B cell (primary cell): ENCODE measurements around the gene THAP2. TPM values are rescaled to one million over a fixed set of nuclear protein-coding genes. Genes with fewer than 3 reads are reported as not detected.
A peak's percentile ranks its signal among the peaks of the same experiment; 100 is the strongest.

ENCODE experiments used
- ATAC-seq: fragments of 200-7000 bp; cut with Tn5 transposase; one replicate; pipeline ENCODE4 v1.10.0; 2021; ENCODE audit warnings: low read depth, mild to moderate bottlenecking, moderate number of reproducible peaks, moderate library complexity
- CTCF ChIA-PET: fragments of 350-600 bp; sonication (Branson Sonifier 250); formaldehyde crosslinking; loops from one replicate; lab custom pipeline; 2021; ENCODE audit warnings: antibody characterized with exemption, inconsistent platforms; lab: Charles Lee
- POLR2A ChIA-PET: fragments of 350-600 bp; sonication (Branson Sonifier 250); formaldehyde crosslinking; loops from one replicate; lab custom pipeline; 2021; ENCODE audit warnings: antibody characterized with exemption; lab: Charles Lee
- DNase-seq: peaks from one replicate; pipeline ENCODE4 v3.0.0; 2013
- H2AFZ ChIP-seq: 2 replicates; pipeline ENCODE4 v1.6.1; 2012; ENCODE audit warnings: mild to moderate bottlenecking, low read depth, low read length; ENCODE audit not compliant: insufficient read depth, poor library complexity, severe bottlenecking
- H3K27ac ChIP-seq, 2 donors: 1 replicate in 1 of 2; 2 replicates in 1 of 2; pipeline ENCODE4 v1.5.1; 2012 to 2013; ENCODE audit warnings: low read length in 2 of 2, mild to moderate bottlenecking in 2 of 2, moderate library complexity in 1 of 2
- H3K27me3 ChIP-seq, 4 experiments: fragments of 200-600 bp in 1 of 4; sonication (generic) in 1 of 4; replicated peaks in 1 of 4; 1 replicate in 2 of 4; 2 replicates in 2 of 4; pipeline versions ENCODE4 v1.6.1 to v1.7.0; 2013 to 2016; ENCODE audit warnings: low read length in 3 of 4, mild to moderate bottlenecking in 2 of 4, mixed read lengths in 1 of 4, moderate library complexity in 1 of 4; ENCODE audit not compliant: insufficient read depth in 4 of 4, control insufficient read depth in 3 of 4; ENCODE audit errors: control extremely low read depth in 1 of 4
- H3K36me3 ChIP-seq, 2 experiments: replicated peaks in 1 of 2; 1 replicate in 1 of 2; 2 replicates in 1 of 2; pipeline versions ENCODE4 v1.6.1 to v1.7.1; 2013; ENCODE audit warnings: low read length in 1 of 2; ENCODE audit not compliant: insufficient read depth in 2 of 2, control insufficient read depth in 1 of 2; ENCODE audit errors: control extremely low read depth in 1 of 2, extremely low read depth in 1 of 2
- H3K4me1 ChIP-seq, 2 donors: fragments of 200-600 bp in 1 of 2; sonication (generic) in 1 of 2; 1 replicate in 1 of 2; 2 replicates in 1 of 2; pipeline versions ENCODE4 v1.5.1 to v1.6.1; 2013 to 2017; ENCODE audit warnings: low read length in 2 of 2; ENCODE audit not compliant: control insufficient read depth in 2 of 2, insufficient read depth in 2 of 2
- H3K4me2 ChIP-seq: replicated peaks from 2 replicates; pipeline ENCODE3; 2012; ENCODE audit warnings: mild to moderate bottlenecking, low read depth, low read length; ENCODE audit not compliant: poor library complexity, severe bottlenecking
- H3K4me3 ChIP-seq, 5 experiments: fragments of 200-600 bp in 1 of 5; sonication (generic) in 1 of 5; 1 replicate in 3 of 5; 2 replicates in 2 of 5; pipeline versions ENCODE4 v1.5.1 to v1.7.0; 2011 to 2016; ENCODE audit warnings: low read length in 4 of 5, mild to moderate bottlenecking in 4 of 5, low read depth in 2 of 5, control low read depth in 1 of 5, moderate library complexity in 1 of 5; ENCODE audit not compliant: insufficient read depth in 1 of 5; ENCODE audit errors: control extremely low read depth in 1 of 5, extremely low read depth in 1 of 5
- H3K79me2 ChIP-seq: fragments of 200-600 bp; sonication (generic); one replicate; pipeline ENCODE4 v1.6.0; 2016; ENCODE audit warnings: low read length; ENCODE audit not compliant: control insufficient read depth, insufficient read depth
- H3K9ac ChIP-seq: fragments of 200-600 bp; sonication (generic); 2 replicates; pipeline ENCODE4 v1.6.1; 2017; ENCODE audit warnings: mild to moderate bottlenecking, low read length, moderate library complexity
- H3K9me3 ChIP-seq, 3 donors: one replicate each; pipeline versions ENCODE4 v1.6.1 to v1.7.1; 2013; ENCODE audit warnings: low read length in 2 of 3; ENCODE audit not compliant: control insufficient read depth in 2 of 3, insufficient read depth in 1 of 3; ENCODE audit errors: control extremely low read depth in 1 of 3
- H4K20me1 ChIP-seq: 2 replicates; pipeline ENCODE4 v1.6.0; 2012; ENCODE audit warnings: mild to moderate bottlenecking, low read length; ENCODE audit not compliant: insufficient read depth, control insufficient read depth, poor library complexity, severe bottlenecking
- H3K27ac Mint-ChIP-seq: one replicate; pipeline ENCODE4 v1.8.0; 2021; ENCODE audit warnings: mixed read lengths
- H3K27me3 Mint-ChIP-seq: one replicate; pipeline ENCODE4 v1.8.0; 2021; ENCODE audit warnings: mixed read lengths
- H3K4me1 Mint-ChIP-seq: one replicate; pipeline ENCODE4 v1.8.0; 2021; ENCODE audit warnings: mixed read lengths
- H3K4me3 Mint-ChIP-seq: one replicate; pipeline ENCODE4 v1.8.0; 2021; ENCODE audit warnings: mixed read lengths
- H3K9me3 Mint-ChIP-seq: one replicate; pipeline ENCODE4 v1.8.0; 2022; ENCODE audit warnings: mixed read lengths; ENCODE audit not compliant: insufficient read depth
- EZH2 ChIP-seq: IDR thresholded peaks from 2 replicates; pipeline ENCODE4 v1.6.1; 2012; ENCODE audit warnings: borderline replicate concordance, low read depth, mild to moderate bottlenecking, moderate library complexity, low read length; ENCODE audit not compliant: insufficient read depth, poor library complexity, severe bottlenecking
- WGBS: methylation state at CpG from one replicate; pipeline ENCODE4 v1.1.5; 2013; ENCODE audit warnings: missing lambda C conversion rate; ENCODE audit not compliant: insufficient coverage; 5-methylcytosine and 5-hydroxymethylcytosine counted together
- intact Hi-C: fragments of 100-400 bp; cut with micrococcal nuclease; formaldehyde crosslinking; loops from one replicate; pipeline ENCODE4 v1.10.0; 2022
- polyA plus RNA-seq: library from polyadenylated mRNA; depleted of rRNA; stranded (reverse); fragments of >200 nt; gene quantifications from 2 replicates; pipeline ENCODE4 v1.2.3, GENCODE V29; 2012
- total RNA-seq, 2 donors: library from RNA; stranded (reverse); fragments of 120-200 nt in 1 of 2; gene quantifications; 1 replicate in 1 of 2; 2 replicates in 1 of 2; pipeline versions ENCODE4 v1.2.3 to v1.2.4, GENCODE V29; 2013 to 2022
- TF ChIP-seq, protein P1 (sequence below): fragments of 200-600 bp; IDR thresholded peaks from one replicate; pipeline ENCODE4 v1.8.0; 2022; ENCODE audit warnings: antibody characterized with exemption, mild to moderate bottlenecking

Gene THAP2
- total and polyA plus RNA-seq, 2 donors (not counting 1 experiment from before 2014, with no cell fraction given): 11.6 to 13.2 TPM

DNA sequence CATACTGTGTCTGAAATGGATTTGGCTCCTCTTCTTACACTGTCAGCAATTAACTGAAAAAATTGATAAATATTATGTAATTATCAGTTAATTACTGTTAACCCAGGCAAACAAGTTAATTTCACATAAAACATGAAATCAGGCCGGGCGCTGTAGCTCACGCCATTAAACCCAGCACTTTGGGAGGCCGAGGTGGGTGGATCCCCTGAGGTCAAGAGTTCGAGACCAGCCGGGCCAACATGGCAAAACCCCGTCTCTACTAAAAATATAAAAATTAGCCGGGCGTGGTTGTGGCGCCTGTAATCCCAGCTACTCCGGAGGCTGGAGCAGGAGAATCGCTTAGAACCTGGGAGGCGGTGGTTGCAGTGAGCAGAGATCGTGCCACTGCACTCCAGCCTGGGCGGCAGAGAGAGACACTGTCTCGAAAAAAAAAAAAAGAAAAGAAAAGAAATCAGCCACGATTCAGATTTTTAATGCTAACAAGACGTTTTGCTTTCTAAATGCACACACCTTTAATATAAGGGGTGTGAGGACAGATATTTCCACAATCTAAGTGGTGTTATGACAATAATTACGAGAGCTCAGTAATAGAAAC is 21.3 kb downstream of the THAP2 start:
- intact Hi-C loops: loop anchor here (5.0 kb wide), 1 partner anchor 1948 kb away; the partner anchor contains the start of gene RAB3IP

More for the DNA sequence above, 21.3 kb downstream of the THAP2 start:
- no peak for DNase-seq
- ATAC-seq: no peak
- ChIA-PET CTCF (interaction anchor here (0.6 to 6.1 kb wide), 16 partner anchors 8 to 74 kb away, joined by 3 to 68 read pairs (median 6); partner anchors contain the start of genes THAP2 and ZFC3H1), POLR2A (interaction anchor here (0.6 to 5.7 kb wide), 6 partner anchors 8 to 69 kb away, joined by 3 to 95 read pairs (median 5); partner anchors contain the start of genes RAB21, THAP2 and ZFC3H1)
- H3K4me1 Mint-ChIP-seq: peaks cover 43% of the 10 kb centered on the region
- TF ChIP-seq, protein P1, sequence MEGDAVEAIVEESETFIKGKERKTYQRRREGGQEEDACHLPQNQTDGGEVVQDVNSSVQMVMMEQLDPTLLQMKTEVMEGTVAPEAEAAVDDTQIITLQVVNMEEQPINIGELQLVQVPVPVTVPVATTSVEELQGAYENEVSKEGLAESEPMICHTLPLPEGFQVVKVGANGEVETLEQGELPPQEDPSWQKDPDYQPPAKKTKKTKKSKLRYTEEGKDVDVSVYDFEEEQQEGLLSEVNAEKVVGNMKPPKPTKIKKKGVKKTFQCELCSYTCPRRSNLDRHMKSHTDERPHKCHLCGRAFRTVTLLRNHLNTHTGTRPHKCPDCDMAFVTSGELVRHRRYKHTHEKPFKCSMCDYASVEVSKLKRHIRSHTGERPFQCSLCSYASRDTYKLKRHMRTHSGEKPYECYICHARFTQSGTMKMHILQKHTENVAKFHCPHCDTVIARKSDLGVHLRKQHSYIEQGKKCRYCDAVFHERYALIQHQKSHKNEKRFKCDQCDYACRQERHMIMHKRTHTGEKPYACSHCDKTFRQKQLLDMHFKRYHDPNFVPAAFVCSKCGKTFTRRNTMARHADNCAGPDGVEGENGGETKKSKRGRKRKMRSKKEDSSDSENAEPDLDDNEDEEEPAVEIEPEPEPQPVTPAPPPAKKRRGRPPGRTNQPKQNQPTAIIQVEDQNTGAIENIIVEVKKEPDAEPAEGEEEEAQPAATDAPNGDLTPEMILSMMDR: no peak
- no peak for TF ChIP-seq EZH2
- 62% methylated on average over 8 of the region's 19 CpGs for WGBS
- Histone ChIP-seq H3K4me3 (peak overlapping the region; percentile 70 to 99 (median 81)), H3K27ac (peak overlapping the region; percentile 83 to 95), H3K9ac (peak overlapping the region; percentile 68), H3K27me3 (no peaks in the 10 kb centered on the region), H3K36me3 (peaks cover 0 to 4% of the 10 kb centered on the region in 2 experiments), H3K79me2 (peaks cover 61% of the 10 kb centered on the region), H4K20me1 (no peaks in the 10 kb centered on the region), H2AFZ (peak overlapping the region; percentile 80), H3K9me3 (no peaks in the 10 kb centered on the region), H3K4me2 (peak overlapping the region; percentile 86), H3K4me1 (peaks cover 48% of the 10 kb centered on the region in 2 donors)
- peak overlapping the region; percentile 96 for H3K27ac Mint-ChIP-seq
- H3K4me3 Mint-ChIP-seq: peak overlapping the region; percentile 97
- H3K9me3 Mint-ChIP-seq: no peaks in the 10 kb centered on the region
- H3K27me3 Mint-ChIP-seq: no peaks in the 10 kb centered on the region
